Stimulated activated CD4-positive, alpha-beta T cell treated with anti-CD3 and anti-CD28 coated beads, Interleukin-2, amount 100 ng/mL, for 4 hours (primary cell): ENCODE data around the gene CFAP119.

ENCODE experiments used
- DNase-seq: peaks from one replicate; pipeline ENCODE4 v3.0.0-alpha.2; 2020; ENCODE audit warnings: low read depth

The CFAP119 gene

GRCh38 chr16:30782486-30783279, 20.8 kb upstream of the CFAP119 start:
- DNase-seq = no peak

DNA sequence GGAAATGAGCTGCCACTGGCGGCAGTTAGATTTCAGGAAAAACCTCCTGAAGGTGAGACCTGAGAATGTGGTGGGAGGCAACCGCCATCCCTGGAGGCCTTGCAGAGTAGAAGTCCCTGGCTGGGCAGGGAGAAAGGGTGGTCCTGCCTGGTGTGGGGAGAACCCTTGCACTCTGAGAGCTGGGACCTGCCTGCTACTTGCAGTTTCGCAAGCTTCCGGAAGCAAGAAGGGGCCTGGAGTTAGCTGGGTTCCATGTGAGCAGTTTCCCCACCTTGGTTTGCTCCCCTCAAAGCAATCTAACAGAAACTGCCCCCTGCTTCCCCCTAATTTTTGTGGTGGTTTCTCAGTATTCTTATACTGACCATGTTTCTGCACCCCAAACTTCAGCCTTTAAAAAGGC, 18.7 kb upstream of the CFAP119 start:
- no peak for DNase-seq

GRCh38 chr16:30780021-30780420, 18.2 kb upstream of the CFAP119 start:
- no peak for DNase-seq

GRCh38 chr16:30779596-30779995, 17.7 kb upstream of the CFAP119 start:
- no peak for DNase-seq

GRCh38 chr16:30778549-30779244, 16.8 kb upstream of the CFAP119 start:
- DNase-seq = no peak

GRCh38 chr16:30777591-30778297, 15.9 kb upstream of the CFAP119 start:
- DNase-seq = no peak

GRCh38 chr16:30775392-30776188, 13.7 kb upstream of the CFAP119 start:
- peak; percentile 45 for DNase-seq

DNA sequence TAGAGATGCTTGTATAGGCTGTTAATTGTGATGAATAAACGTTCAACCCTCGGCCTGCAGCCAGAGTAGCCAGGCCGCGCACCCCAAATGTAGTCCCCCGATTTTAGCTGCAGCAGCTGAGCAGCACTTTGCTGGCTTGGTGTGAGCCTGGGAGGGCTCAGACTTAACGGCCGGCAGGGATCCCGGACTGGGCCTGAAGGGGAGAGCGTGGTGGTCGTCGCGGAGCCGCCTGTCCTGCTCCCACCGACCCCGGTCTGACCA, 13.2 kb upstream of the CFAP119 start:
- no peak for DNase-seq

- DNase-seq = no peak
Measured at GRCh38 chr16:30774367-30775130, 12.7 kb upstream of the CFAP119 start.

GRCh38 chr16:30773826-30774225, 12.0 kb upstream of the CFAP119 start:
- DNase-seq = no peak

DNA sequence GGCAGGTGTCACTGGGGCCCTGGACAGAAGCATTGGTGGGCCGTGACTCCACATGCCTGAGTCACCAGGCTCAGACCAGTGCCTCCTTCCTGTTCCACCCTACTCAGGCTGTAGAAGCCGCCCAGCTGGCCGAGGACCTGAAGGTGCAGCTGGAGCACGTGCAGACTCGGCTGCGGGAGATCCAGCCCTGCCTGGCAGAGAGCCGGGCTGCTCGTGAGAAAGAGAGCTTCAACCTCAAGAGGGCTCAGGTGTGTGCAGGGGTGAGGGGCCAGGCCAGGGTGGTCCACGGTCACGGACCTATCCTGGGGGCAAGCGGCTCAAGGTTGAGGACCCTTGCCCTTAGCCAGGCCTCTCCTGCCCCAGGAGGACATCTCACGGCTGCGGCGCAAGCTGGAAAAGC, 9.9 kb upstream of the CFAP119 start:
- no peak for DNase-seq

DNA sequence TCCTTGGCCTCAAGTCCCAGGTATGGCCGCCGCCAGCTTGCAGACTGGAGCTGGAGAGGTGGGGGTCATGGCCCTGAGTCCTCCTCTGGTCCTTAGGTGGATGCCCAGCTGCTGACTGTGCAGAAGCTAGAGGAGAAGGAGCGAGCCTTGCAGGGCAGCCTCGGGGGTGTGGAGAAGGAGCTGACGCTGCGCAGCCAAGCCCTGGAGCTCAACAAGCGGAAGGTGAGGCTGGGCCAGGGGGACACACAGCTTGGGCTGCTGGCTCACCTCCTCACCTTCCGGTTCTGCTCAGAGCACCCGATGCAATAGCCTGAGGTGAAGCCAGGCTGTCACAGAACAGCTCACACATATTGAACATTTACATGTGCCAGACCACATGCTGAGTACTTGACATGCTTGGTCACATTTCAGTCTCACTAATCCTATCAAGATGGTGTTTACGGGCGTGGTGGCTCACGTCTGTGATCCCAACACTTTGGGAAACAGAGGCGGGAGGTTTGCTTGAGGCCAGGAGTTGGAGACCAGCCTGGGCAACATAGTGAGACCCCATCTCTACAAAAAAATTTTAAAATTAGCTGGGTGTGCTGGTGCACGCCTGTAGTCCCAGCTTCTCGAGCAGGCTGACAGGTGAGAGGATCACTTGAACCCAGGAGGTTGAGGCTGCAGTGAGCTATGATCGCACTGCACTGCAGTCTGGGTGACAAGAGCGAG, 7.7 kb upstream of the CFAP119 start:
- no peak for DNase-seq

- DNase-seq = no peak
Measured at GRCh38 chr16:30768583-30769181, 6.8 kb upstream of the CFAP119 start.

DNA sequence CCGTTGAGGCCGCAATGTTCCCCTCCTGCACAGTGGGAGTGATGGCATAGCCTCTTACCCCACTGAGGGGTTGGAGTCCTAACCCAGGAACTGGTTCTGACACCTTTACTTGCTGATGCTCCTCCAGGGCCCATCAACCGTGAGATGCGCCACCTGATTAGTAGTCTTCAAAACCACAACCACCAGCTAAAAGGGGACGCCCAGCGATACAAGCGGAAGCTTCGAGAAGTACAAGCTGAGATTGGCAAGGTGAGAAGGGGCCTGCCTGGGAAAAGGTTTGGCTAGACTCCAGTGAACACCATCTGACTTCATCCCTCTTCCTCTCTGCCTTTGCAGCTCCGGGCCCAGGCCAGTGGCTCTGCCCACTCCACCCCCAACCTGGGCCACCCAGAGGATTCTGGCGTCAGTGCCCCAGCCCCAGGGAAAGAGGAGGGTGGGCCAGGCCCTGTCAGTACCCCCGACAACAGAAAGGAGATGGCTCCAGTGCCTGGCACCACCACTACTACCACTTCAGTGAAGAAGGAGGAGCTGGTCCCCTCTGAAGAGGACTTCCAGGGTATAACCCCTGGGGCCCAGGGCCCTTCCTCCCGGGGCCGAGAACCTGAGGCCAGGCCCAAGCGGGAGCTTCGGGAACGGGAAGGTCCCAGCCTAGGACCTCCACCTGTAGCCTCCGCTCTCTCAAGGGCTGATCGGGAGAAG, 6.1 kb upstream of the CFAP119 start:
- no peak for DNase-seq

DNA sequence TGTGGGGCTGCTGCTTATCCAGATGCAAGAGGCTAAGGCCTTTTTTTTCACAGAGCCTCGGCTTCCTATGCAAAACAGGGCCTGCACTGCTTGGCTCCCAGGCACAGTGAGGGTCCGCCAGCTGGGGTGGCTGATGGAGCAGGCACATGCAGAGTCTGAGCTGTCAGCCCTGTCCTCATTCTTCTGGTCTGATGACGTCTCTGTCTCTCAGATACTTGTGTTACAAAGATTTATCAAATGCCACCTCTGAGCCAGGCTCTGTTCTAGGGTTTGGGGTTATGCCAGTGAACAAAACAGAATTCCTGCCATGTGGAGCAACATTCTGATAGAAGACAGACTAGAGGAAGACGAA, 5.0 kb upstream of the CFAP119 start:
- no peak for DNase-seq

DNA sequence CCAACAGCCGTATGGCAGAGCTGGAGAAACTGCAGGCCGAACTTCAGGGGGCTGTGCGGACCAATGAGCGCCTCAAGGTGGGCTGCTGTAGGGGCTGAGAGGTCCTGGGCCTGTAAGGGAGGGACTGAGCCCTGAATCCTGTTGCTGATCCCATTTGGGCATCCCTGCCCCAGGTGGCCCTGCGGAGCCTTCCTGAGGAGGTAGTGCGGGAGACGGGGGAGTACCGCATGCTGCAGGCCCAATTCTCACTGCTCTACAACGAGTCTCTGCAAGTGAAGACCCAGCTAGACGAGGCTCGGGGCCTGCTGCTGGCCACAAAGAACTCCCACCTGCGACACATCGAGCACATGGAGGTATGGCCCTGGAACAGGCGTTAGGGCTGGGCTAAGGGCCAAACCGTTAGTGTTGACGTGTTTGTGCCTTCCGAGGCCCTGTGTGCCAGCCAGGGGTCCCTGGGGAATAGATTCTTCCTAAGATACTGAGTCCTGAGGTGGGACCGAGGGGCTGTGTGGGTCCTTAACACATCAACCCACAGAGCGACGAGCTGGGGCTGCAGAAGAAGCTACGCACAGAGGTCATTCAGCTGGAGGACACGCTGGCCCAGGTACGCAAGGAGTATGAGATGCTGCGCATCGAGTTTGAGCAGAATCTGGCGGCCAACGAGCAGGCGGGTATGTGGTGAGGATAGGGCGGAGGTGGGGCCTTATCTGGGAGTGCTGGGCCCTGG, 4.5 kb upstream of the CFAP119 start:
- no peak for DNase-seq

DNA sequence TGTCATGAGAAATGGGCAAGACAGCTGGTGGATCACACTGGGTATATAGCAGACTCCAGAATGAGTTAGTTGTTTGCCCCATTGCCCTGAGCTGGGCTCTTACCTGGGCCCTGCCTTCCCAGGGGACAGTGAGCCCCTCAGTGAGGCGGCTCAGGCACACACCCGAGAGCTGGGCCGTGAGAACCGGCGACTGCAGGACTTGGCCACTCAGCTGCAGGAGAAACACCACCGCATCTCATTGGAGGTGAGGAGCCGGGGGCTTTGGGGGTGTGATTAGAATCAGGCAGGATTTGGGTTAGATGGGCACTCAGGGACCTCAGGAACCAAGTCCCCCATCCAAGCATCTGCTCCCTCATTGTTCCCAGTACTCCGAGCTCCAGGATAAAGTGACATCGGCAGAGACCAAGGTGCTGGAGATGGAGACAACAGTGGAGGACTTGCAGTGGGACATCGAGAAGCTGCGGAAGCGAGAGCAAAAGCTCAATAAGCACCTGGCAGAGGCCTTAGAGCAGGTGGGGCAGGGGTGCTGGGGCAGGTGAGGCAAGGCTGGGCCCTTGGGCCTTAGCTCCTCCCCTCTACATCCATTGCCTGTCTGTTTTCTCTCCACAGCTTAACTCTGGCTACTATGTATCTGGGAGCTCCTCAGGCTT, 3.1 kb upstream of the CFAP119 start:
- DNase-seq = no peak

- DNase-seq = no peak
Measured at GRCh38 chr16:30764086-30764485, 2.2 kb upstream of the CFAP119 start.
